Left ventricle myocardium superior (tissue), 1 donor: ENCODE results near the gene COL18A1. TPM values are rescaled to one million over a fixed set of nuclear protein-coding genes. Genes with fewer than 3 reads are reported as not detected.

Source experiments
- ATAC-seq: fragments of 200-7000 bp; cut with Tn5 transposase; one replicate; pipeline ENCODE4 v1.9.1; 2020; ENCODE audit warnings: mild to moderate bottlenecking, moderate library complexity
- DNase-seq: peaks from one replicate; pipeline ENCODE4 v3.0.0-alpha.2; 2020
- intact Hi-C: fragments of 100-400 bp; cut with micrococcal nuclease; formaldehyde crosslinking; loops from one replicate; pipeline ENCODE4 v1.11.0; 2022
- total RNA-seq: library from RNA; stranded (reverse); fragmentation: NEBNext Ultra II Directional; extraction: Animal tissue kit (Norgen Biotek cat#: 25700); gene quantifications from one replicate; pipeline ENCODE4 v1.2.1, GENCODE V29; 2021
- donor health status: DM: no; HTN: yes; CAD: no; lungs with severe emphysema.

COL18A1 gene
- total RNA-seq, 1 donor from 2014 or later = 52.4 TPM

GRCh38 chr21:45445369-45445768, 40.4 kb downstream of the COL18A1 start:
- intact Hi-C loops = loop anchor here (10.0 kb wide), 1 partner anchor 301 kb away; no protein-coding TSS in a partner anchor
- DNase-seq = no peak
- ATAC-seq = no peak

GRCh38 chr21:45447821-45448220, 42.9 kb downstream of the COL18A1 start:
- ATAC-seq (no peak), DNase-seq (no peak)
- intact Hi-C loops = loop anchor here (10.0 kb wide), 1 partner anchor 303 kb away; no protein-coding TSS in a partner anchor

- ATAC-seq = no peak
- intact Hi-C loops = loop anchor here (10.0 kb wide), 1 partner anchor 304 kb away; no protein-coding TSS in a partner anchor
- DNase-seq = no peak
These were observed 43.4 kb downstream of the COL18A1 start for GRCh38 chr21:45448283-45448809.

- peak; percentile 20 for DNase-seq
- ATAC-seq = no peak
- intact Hi-C loops = loop anchor here (10.0 kb wide), 1 partner anchor 304 kb away; no protein-coding TSS in a partner anchor
These were observed 44.1 kb downstream of the COL18A1 start for GRCh38 chr21:45448810-45449657.

GRCh38 chr21:45449658-45450422, 44.9 kb downstream of the COL18A1 start:
- ATAC-seq = no peak
- intact Hi-C loops = loop anchor here (10.0 kb wide), 1 partner anchor 305 kb away; no protein-coding TSS in a partner anchor
- DNase-seq = peak; percentile 27

GRCh38 chr21:45450423-45451090, 45.6 kb downstream of the COL18A1 start:
- ATAC-seq (no peak), DNase-seq (peak; percentile 19)
- intact Hi-C loops = no loop called here

GRCh38 chr21:45451091-45451740, 46.3 kb downstream of the COL18A1 start:
- ATAC-seq = no peak
- intact Hi-C loops = no loop called here
- DNase-seq = peak; percentile 19

GRCh38 chr21:45451771-45452182, 46.8 kb downstream of the COL18A1 start:
- intact Hi-C loops = no loop called here
- ATAC-seq = no peak
- DNase-seq = no peak

- DNase-seq (no peak), ATAC-seq (no peak)
- intact Hi-C loops = no loop called here
These were observed 47.8 kb downstream of the COL18A1 start for GRCh38 chr21:45452696-45453307.

- DNase-seq = no peak
- no peak for ATAC-seq
These were observed 48.5 kb downstream of the COL18A1 start for GRCh38 chr21:45453308-45453950.

GRCh38 chr21:45454060-45454925, 49.3 kb downstream of the COL18A1 start:
- ATAC-seq (peak; percentile 16), DNase-seq (peak; percentile 54)
- intact Hi-C loops = no loop called here

More at GRCh38 chr21:45453308-45453950, 48.5 kb downstream of the COL18A1 start:
- intact Hi-C loops = no loop called here

- DNase-seq (peak; percentile 78), ATAC-seq (peak; percentile 89)
- intact Hi-C loops = no loop called here
These were observed 50.1 kb downstream of the COL18A1 start for GRCh38 chr21:45454926-45455673.

- intact Hi-C loops = no loop called here
- peak; percentile 57 for DNase-seq
- ATAC-seq = peak; percentile 34
These were observed 51.0 kb downstream of the COL18A1 start for GRCh38 chr21:45455674-45456583.

- DNase-seq (peak; percentile 31), ATAC-seq (no peak)
- intact Hi-C loops = no loop called here
These were observed 51.7 kb downstream of the COL18A1 start for GRCh38 chr21:45456584-45457160.
